Kidney (tissue), 22 donors: ENCODE measurements around the gene ATP5F1D. TPM values are rescaled to one million over a fixed set of nuclear protein-coding genes. Genes with fewer than 3 reads are reported as not detected.
"Not testable (repeated sequence)": the region's sequence is repeated elsewhere in the genome, so short reads cannot be mapped to it uniquely, and the experiment has no call there.

Experiments
- DNase-seq, 5 donors: peaks; one replicate each; pipeline ENCODE4 v3.0.0-alpha.2; 2013 to 2020
- FAIRE-seq: peaks from 2 replicates; lab custom pipeline; 2012; peaks lifted over from hg19 to GRCh38; lab: Jason Lieb, UNC
- H3K27ac ChIP-seq, 2 donors: one replicate each; pipeline ENCODE4 v1.7.0; 2013; ENCODE audit warnings: low read depth in 2 of 2, low read length in 2 of 2, inconsistent platforms in 1 of 2
- H3K27me3 ChIP-seq: one replicate; pipeline ENCODE4 v1.7.1; 2013; ENCODE audit warnings: low read length, inconsistent platforms; ENCODE audit not compliant: control insufficient read depth, insufficient read depth
- H3K36me3 ChIP-seq, 3 donors: one replicate each; pipeline versions ENCODE4 v1.7.0 to v1.7.1; 2013; ENCODE audit warnings: low read length in 3 of 3, control low read depth in 1 of 3, inconsistent platforms in 1 of 3; ENCODE audit not compliant: insufficient read depth in 3 of 3, control insufficient read depth in 2 of 3
- H3K4me1 ChIP-seq, 3 donors: one replicate each; pipeline versions ENCODE4 v1.7.0 to v1.7.1; 2013; ENCODE audit warnings: low read length in 3 of 3, inconsistent platforms in 1 of 3, low read depth in 1 of 3; ENCODE audit not compliant: control insufficient read depth in 2 of 3, insufficient read depth in 2 of 3
- H3K4me3 ChIP-seq, 3 donors: one replicate each; pipeline versions ENCODE4 v1.7.0 to v1.8.1; 2013; ENCODE audit warnings: low read length in 3 of 3, control low read depth in 1 of 3, inconsistent platforms in 1 of 3
- H3K9ac ChIP-seq, 3 donors: one replicate each; pipeline versions ENCODE4 v1.7.0 to v1.7.1; 2013; ENCODE audit warnings: low read length in 3 of 3, control low read depth in 1 of 3, inconsistent platforms in 1 of 3
- H3K9me3 ChIP-seq, 3 donors: one replicate each; pipeline versions ENCODE4 v1.7.0 to v1.7.1; 2013; ENCODE audit warnings: low read length in 3 of 3, control low read depth in 1 of 3, inconsistent platforms in 1 of 3; ENCODE audit not compliant: control insufficient read depth in 2 of 3, insufficient read depth in 1 of 3
- CTCF ChIP-seq: IDR thresholded peaks from 3 replicates; pipeline ENCODE4 v1.5.1; 2012; ENCODE audit warnings: mild to moderate bottlenecking, moderate library complexity, borderline replicate concordance; ENCODE audit not compliant: insufficient read depth; ENCODE audit errors: extremely low read depth
- intact Hi-C: fragments of 100-400 bp; cut with DNase I; formaldehyde crosslinking; loops from one replicate; pipeline ENCODE4 v1.11.1; 2022
- long read RNA-seq, 10 donors: library from polyadenylated mRNA in 1 of 10; unstranded in 1 of 10; transcript quantifications; one replicate each; pipeline ENCODE4 v2.0.0 and lab custom pipeline, GENCODE V29; 2021 to 2026
- polyA plus RNA-seq: library from polyadenylated mRNA; stranded (reverse); fragments of 350-450 nt; fragmentation: Illumina TruSeq; extraction: RNeasy Lipid Tissue Mini Kit (QIAGEN cat#74804); gene quantifications from one replicate; pipeline ENCODE4 v1.2.3, GENCODE V29; 2014; ENCODE audit warnings: low read depth, low replicate concordance; ENCODE audit not compliant: insufficient read depth
- total RNA-seq: library from RNA; stranded (reverse); fragmentation: NEBNext Ultra II Directional; extraction: Animal tissue kit (Norgen Biotek cat#: 25700); gene quantifications from one replicate; pipeline ENCODE4 v1.2.1, GENCODE V29; 2021
- donor health status: control.
- donor health status: control.
- donor health status: control.
- donor health status: control.
- donor health status: control.
- donor health status: DM: yes; HTN: yes; CAD: no.
- donor health status: Normal renal cell carcinoma (clear cell type).

Gene ATP5F1D
- total RNA-seq (183 TPM), polyA plus RNA-seq (641 TPM)
- long read RNA-seq, donor 1, transcript ATP5F1D-208 (1 exons, 1,587 nt), result minor isoform, 5 of 141 reads
- long read RNA-seq, donor 1, transcript ATP5F1D-202 (5 exons, 704 nt), result major isoform, 86 of 141 reads
- long read RNA-seq, donor 1, transcript ATP5F1D-201 (4 exons, 997 nt), result minor isoform, 39 of 141 reads
- long read RNA-seq, donor 1, partial matches to known transcripts, result 5 of 141 reads
- long read RNA-seq, donor 1, other reads (novel, unspliced or antisense), result 0 of 141 reads
- long read RNA-seq, donor 2, transcript ATP5F1D-202 (5 exons, 704 nt), result major isoform, 94 of 129 reads
- long read RNA-seq, donor 2, transcript ATP5F1D-201 (4 exons, 997 nt), result minor isoform, 22 of 129 reads
- long read RNA-seq, donor 2, transcript ATP5F1D-209 (3 exons, 343 nt), result minor isoform, 5 of 129 reads
- long read RNA-seq, donor 2, partial matches to known transcripts, result 0 of 129 reads
- long read RNA-seq, donor 2, other reads (novel, unspliced or antisense), result 0 of 129 reads
- long read RNA-seq, donor 3, transcript ATP5F1D-208 (1 exons, 1,587 nt), result minor isoform, 5 of 156 reads
- long read RNA-seq, donor 3, transcript ATP5F1D-205 (4 exons, 1,144 nt), result minor isoform, 6 of 156 reads
- long read RNA-seq, donor 3, transcript ATP5F1D-202 (5 exons, 704 nt), result major isoform, 111 of 156 reads
- long read RNA-seq, donor 3, transcript ATP5F1D-201 (4 exons, 997 nt), result minor isoform, 31 of 156 reads
- long read RNA-seq, donor 3, partial matches to known transcripts, result 0 of 156 reads
- long read RNA-seq, donor 3, other reads (novel, unspliced or antisense), result 0 of 156 reads
- long read RNA-seq, donor 4, transcript ATP5F1D-201 (4 exons, 997 nt), result minor isoform, 21 of 114 reads
- long read RNA-seq, donor 4, transcript ATP5F1D-202 (5 exons, 704 nt), result major isoform, 90 of 114 reads
- long read RNA-seq, donor 4, partial matches to known transcripts, result 0 of 114 reads
- long read RNA-seq, donor 4, other reads (novel, unspliced or antisense), result 0 of 114 reads
- long read RNA-seq, donor 5, transcript ATP5F1D-202 (5 exons, 704 nt), result major isoform, 8 of 8 reads
- long read RNA-seq, donor 5, partial matches to known transcripts, result 0 of 8 reads
- long read RNA-seq, donor 5, other reads (novel, unspliced or antisense), result 0 of 8 reads
- long read RNA-seq, donor 6, transcript ATP5F1D-202 (5 exons, 704 nt), result major isoform, 91 of 160 reads
- long read RNA-seq, donor 6, transcript ATP5F1D-201 (4 exons, 997 nt), result minor isoform, 47 of 160 reads
- long read RNA-seq, donor 6, transcript ATP5F1D-203 (3 exons, 1,393 nt), result minor isoform, 6 of 160 reads
- long read RNA-seq, donor 6, partial matches to known transcripts, result 7 of 160 reads
- long read RNA-seq, donor 6, other reads (novel, unspliced or antisense), result 0 of 160 reads
- long read RNA-seq, donor 7, transcript ATP5F1D-201 (4 exons, 997 nt), result minor isoform, 40 of 131 reads
- long read RNA-seq, donor 7, transcript ATP5F1D-202 (5 exons, 704 nt), result major isoform, 62 of 131 reads
- long read RNA-seq, donor 7, transcript ATP5F1D-209 (3 exons, 343 nt), result minor isoform, 12 of 131 reads
- long read RNA-seq, donor 7, partial matches to known transcripts, result 4 of 131 reads
- long read RNA-seq, donor 7, other reads (novel, unspliced or antisense), result 6 of 131 reads
- long read RNA-seq, donor 8, transcript ATP5F1D-201 (4 exons, 997 nt), result minor isoform, 33 of 149 reads
- long read RNA-seq, donor 8, transcript ATP5F1D-202 (5 exons, 704 nt), result major isoform, 110 of 149 reads
- long read RNA-seq, donor 8, partial matches to known transcripts, result 0 of 149 reads
- long read RNA-seq, donor 8, other reads (novel, unspliced or antisense), result 0 of 149 reads
- long read RNA-seq, donor 9, transcript ATP5F1D-201 (4 exons, 997 nt), result minor isoform, 22 of 88 reads
- long read RNA-seq, donor 9, transcript ATP5F1D-202 (5 exons, 704 nt), result major isoform, 61 of 88 reads
- long read RNA-seq, donor 9, partial matches to known transcripts, result 0 of 88 reads
- long read RNA-seq, donor 9, other reads (novel, unspliced or antisense), result 0 of 88 reads
- long read RNA-seq, donor 10, transcript ATP5F1D-201 (4 exons, 997 nt), result minor isoform, 35 of 112 reads
- long read RNA-seq, donor 10, transcript ATP5F1D-202 (5 exons, 704 nt), result major isoform, 63 of 112 reads
- long read RNA-seq, donor 10, partial matches to known transcripts, result 5 of 112 reads
- long read RNA-seq, donor 10, other reads (novel, unspliced or antisense), result 0 of 112 reads

- FAIRE-seq, result no peak
Observed at GRCh38 chr19:1241417-1242095, at the start of gene ATP5F1D. ATP5F1D (plus strand) TSS chr19:1241751; CDS start chr19:1241851, 100 bp downstream.

GRCh38 chr19:1199531-1199930 lies 42.0 kb upstream of the ATP5F1D start:
- no peak for DNase-seq
- H3K9me3 ChIP-seq, result no peaks in the 10 kb centered on the region
- no peak overlapping the region for H3K4me3 ChIP-seq
- no peak overlapping the region for H3K9ac ChIP-seq
- no peak for FAIRE-seq
- no peaks in the 10 kb centered on the region for H3K36me3 ChIP-seq
- H3K27ac ChIP-seq, result no peak overlapping the region
- H3K27me3 ChIP-seq, result no peaks in the 10 kb centered on the region
- peaks cover 0 to 3% (median 3%) of the 10 kb centered on the region in 3 donors for H3K4me1 ChIP-seq
- TF ChIP-seq CTCF, result no peak
- intact Hi-C loops, result no loop called here

More at GRCh38 chr19:1241417-1242095, at the start of gene ATP5F1D:
- intact Hi-C loops, result no loop called here
- Histone ChIP-seq H3K9me3 (no peaks in the 10 kb centered on the region), H3K36me3 (no peaks in the 10 kb centered on the region), H3K27me3 (no peaks in the 10 kb centered on the region), H3K9ac (peak within 1 kb of the TSS in 2 of 3 donors; percentile 4 to 75), H3K4me1 (peaks cover 0 to 34% (median 24%) of the 10 kb centered on the region in 3 donors), H3K27ac (peak within 1 kb of the TSS; percentile 63 to 83), H3K4me3 (peak within 1 kb of the TSS; percentile 48 to 87 (median 60))
- peak; percentile 94 to 98 (median 96) for DNase-seq
- TF ChIP-seq CTCF, result no peak

GRCh38 chr19:1200614-1201013 lies 40.9 kb upstream of the ATP5F1D start:
- H3K27me3 ChIP-seq, DNase-seq, intact Hi-C loops, H3K9me3 ChIP-seq, FAIRE-seq, H3K4me1 ChIP-seq, H3K27ac ChIP-seq, H3K9ac ChIP-seq, H3K4me3 ChIP-seq, H3K36me3 ChIP-seq: not testable (repeated sequence)
